H1 (cell line): ENCODE results near the gene RUNX1. TPM values are rescaled to one million over a fixed set of nuclear protein-coding genes. Genes with fewer than 3 reads are reported as not detected.

Source experiments
- BCL11A ChIP-seq, 2 experiments: IDR thresholded peaks; one replicate each; pipeline ENCODE4 v1.6.1; 2011; ENCODE audit warnings: low read depth in 2 of 2, low read length in 2 of 2, mild to moderate bottlenecking in 2 of 2
- CBX5 ChIP-seq: fragments of 300-800, 300-1000 bp; sonication (generic); IDR thresholded peaks from 2 replicates; pipeline ENCODE4 v1.7.1; 2016; ENCODE audit warnings: antibody characterized with exemption, low read length, low read depth
- CEBPB ChIP-seq: IDR thresholded peaks from 2 replicates; pipeline ENCODE4 v1.6.1; 2012; ENCODE audit warnings: low read depth, low read length
- EZH2 ChIP-seq: fragments of 200-600 bp; sonication (generic); IDR thresholded peaks from 2 replicates; pipeline ENCODE4 v1.7.1; 2012; ENCODE audit warnings: low read depth, mild to moderate bottlenecking, moderate library complexity, low read length, inconsistent platforms; ENCODE audit not compliant: severe bottlenecking
- KDM4A ChIP-seq: IDR thresholded peaks from one replicate; pipeline ENCODE4 v1.7.1; 2012; ENCODE audit warnings: low read depth, mild to moderate bottlenecking, moderate library complexity, low read length, inconsistent platforms; ENCODE audit not compliant: severe bottlenecking
- NRF1 ChIP-seq: IDR thresholded peaks from 2 replicates; pipeline ENCODE4 v1.6.1; 2011; ENCODE audit warnings: mild to moderate bottlenecking, low read depth, low read length, improper control_type of control experiment
- polyA plus RNA-seq, 7 experiments: library from polyadenylated mRNA; depleted of rRNA in 3 of 7; stranded (reverse) in 5 of 7; unstranded in 2 of 7; fragments of >200 nt in 5 of 7; fragments of 200-250 nt in 2 of 7; gene quantifications; 1 replicate in 5 of 7; 2 replicates in 1 of 7; 4 replicates in 1 of 7; pipeline versions ENCODE4 v1.2.1 to v1.2.3, GENCODE V29; 2011 to 2013; ENCODE audit warnings: missing spikeins in 2 of 7, mixed read lengths in 2 of 7
- total RNA-seq: library from RNA; stranded (reverse); fragmentation: NEBNext Ultra II Directional; extraction: Animal tissue kit (Norgen Biotek cat#: 25700); gene quantifications from 2 replicates; pipeline ENCODE4 v1.2.1, GENCODE V29; 2021

RUNX1 gene
- total and polyA plus RNA-seq, 2 of the 8 experiments (the other 6 are each of a cell fraction or from before 2014, with no cell fraction given) = 0.20 to 0.60 TPM

DNA sequence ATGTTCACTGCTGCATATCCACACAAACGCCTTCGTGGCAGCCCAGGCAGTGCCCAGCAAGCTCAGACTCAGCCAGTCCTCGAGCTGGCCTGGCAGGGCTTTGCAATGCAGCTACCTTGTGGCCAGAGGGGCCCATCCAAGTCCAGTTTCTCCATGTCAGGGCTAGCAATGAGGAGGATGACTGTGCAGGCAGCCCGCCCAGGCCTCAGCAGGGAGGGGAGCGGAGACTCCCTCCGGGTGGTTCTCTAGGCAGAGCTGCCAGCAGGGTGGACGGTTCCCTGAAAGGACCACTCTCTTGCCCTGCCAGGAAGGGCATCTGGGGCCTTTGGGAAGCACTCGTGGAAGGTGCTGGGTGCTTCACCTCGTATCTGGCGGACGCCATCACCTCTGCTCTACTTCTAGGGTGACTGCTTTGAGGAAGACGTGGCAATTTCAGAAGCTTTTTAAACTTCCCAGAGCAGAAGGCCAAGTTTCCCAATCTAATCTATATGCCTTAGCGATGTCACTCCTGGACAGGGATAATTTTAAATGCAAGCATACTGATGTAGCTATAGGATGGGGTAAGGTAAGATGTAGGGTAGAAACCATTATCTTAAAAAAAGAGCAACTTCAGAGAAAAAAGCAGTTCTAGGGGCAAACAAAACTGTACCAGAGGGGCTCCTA, 56.2 kb downstream of the RUNX1 start (continued):
- no peak for TF ChIP-seq EZH2
- TF ChIP-seq KDM4A = no peak
- TF ChIP-seq BCL11A (IDR thresholded peaks at IDR 0.05; ENCODE audit: low read depth in 2 of 2, low read length in 2 of 2) = no peak
- TF ChIP-seq CBX5 = no peak
- no peak for TF ChIP-seq NRF1
- no peak for TF ChIP-seq CEBPB
- TF ChIP-seq, all 59 proteins: peak for 0
